GM13977 (cell line): ENCODE measurements around the gene IGF1R.

Experiments
- DNase-seq: peaks from one replicate; pipeline ENCODE4 v3.0.0; 2012; ENCODE audit warnings: low spot score
- in situ Hi-C: fragments of 300-500 bp; cut with MboI; formaldehyde crosslinking; loops from one replicate; pipeline ENCODE4 v1.12.0; 2022; ENCODE audit warnings: low sequenced_read_pairs, low pct_unique_long_range_greater_than_20kb, mixed read lengths, inconsistent platforms; ENCODE audit not compliant: unreplicated experiment
- TF ChIP-seq, protein P1 (sequence below): IDR thresholded peaks from 2 replicates; pipeline ENCODE4 v1.5.1; 2012; ENCODE audit warnings: mild to moderate bottlenecking, control low read depth; ENCODE audit not compliant: insufficient read depth; ENCODE audit errors: extremely low read depth, missing control alignments

The IGF1R gene

DNA sequence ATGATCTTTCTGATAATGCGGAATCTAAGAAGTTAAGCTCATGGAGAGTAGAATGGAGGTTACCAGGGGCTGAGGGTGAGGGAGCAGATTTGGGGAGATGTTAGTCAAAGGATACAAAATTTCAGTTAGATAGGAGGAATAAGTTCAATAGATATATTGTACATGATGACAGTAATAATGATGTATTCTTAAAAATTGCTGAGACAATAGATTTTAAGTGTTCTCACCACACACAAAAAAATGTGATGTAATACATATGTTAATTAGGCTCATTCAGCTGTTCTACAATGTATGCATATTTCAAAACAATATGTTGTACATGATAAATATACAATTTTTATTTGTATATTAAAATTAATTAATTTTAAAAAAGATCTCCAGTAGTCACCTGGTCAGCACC, 277.9 kb downstream of the IGF1R start:
- no peak for DNase-seq
- in situ Hi-C loops, result no loop called here
- TF ChIP-seq, protein P1, sequence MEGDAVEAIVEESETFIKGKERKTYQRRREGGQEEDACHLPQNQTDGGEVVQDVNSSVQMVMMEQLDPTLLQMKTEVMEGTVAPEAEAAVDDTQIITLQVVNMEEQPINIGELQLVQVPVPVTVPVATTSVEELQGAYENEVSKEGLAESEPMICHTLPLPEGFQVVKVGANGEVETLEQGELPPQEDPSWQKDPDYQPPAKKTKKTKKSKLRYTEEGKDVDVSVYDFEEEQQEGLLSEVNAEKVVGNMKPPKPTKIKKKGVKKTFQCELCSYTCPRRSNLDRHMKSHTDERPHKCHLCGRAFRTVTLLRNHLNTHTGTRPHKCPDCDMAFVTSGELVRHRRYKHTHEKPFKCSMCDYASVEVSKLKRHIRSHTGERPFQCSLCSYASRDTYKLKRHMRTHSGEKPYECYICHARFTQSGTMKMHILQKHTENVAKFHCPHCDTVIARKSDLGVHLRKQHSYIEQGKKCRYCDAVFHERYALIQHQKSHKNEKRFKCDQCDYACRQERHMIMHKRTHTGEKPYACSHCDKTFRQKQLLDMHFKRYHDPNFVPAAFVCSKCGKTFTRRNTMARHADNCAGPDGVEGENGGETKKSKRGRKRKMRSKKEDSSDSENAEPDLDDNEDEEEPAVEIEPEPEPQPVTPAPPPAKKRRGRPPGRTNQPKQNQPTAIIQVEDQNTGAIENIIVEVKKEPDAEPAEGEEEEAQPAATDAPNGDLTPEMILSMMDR, result no peak

DNA sequence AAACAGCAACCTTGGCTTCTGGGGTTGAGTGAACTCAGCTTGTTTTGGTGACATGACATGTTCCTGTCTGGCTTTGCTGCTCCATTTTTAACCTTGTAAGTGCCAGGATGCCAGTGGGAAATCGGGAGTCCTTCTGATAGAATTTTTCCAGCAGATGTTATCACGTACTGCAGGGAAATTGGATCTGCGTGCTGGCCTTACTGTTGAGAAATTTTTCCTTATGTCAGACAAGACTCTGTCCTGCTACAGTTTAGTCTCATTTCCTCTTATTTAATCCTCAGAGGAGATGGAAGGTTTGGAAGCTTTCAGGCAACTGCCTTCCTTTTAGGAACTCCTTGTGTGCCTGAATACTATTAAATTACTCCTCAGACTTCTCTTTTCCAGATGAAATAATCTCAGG, 278.7 kb downstream of the IGF1R start:
- TF ChIP-seq, protein P1, result no peak
- DNase-seq, result no peak
- in situ Hi-C loops, result no loop called here

DNA sequence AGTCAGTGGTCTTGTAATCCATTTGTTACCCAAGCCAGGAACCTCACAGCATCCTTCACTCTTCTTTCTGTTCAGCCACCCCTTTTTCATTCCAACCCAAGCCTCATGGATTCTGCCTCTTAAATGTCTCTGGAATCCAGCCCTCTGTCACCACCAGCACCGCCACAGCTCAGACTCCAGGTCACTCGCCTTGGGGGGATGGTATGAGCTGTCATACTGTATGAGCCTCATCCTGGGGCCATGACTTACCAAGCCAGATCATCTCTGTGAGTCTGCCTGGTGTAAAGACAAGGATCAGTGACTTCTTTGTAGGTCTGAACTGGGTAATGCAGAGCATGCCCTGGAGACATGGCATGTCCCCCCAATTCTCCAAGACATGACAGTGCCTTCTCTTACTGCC, 279.7 kb downstream of the IGF1R start:
- in situ Hi-C loops, result no loop called here

DNA sequence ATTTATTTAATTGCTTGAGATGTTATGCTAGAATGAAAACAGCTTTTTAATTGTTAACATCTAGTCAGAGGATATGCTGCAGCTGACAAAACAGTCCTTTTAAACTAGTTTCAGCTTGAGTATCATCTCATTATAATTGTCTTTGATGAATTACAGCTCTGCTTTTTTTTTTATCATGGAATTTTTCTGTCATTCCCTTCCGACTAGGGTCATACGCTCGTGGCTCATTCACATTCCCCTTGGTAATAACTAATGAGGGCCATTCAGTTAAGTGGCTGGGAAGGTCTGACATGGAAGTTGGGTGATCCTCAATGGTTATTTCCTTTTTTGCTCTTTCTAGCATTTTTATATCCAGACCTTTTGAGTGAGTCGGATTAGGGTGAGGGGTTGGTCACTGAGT, 282.2 kb downstream of the IGF1R start:
- in situ Hi-C loops, result no loop called here

More for the DNA sequence above, 279.7 kb downstream of the IGF1R start:
- TF ChIP-seq, protein P1, result no peak
- DNase-seq, result no peak

DNA sequence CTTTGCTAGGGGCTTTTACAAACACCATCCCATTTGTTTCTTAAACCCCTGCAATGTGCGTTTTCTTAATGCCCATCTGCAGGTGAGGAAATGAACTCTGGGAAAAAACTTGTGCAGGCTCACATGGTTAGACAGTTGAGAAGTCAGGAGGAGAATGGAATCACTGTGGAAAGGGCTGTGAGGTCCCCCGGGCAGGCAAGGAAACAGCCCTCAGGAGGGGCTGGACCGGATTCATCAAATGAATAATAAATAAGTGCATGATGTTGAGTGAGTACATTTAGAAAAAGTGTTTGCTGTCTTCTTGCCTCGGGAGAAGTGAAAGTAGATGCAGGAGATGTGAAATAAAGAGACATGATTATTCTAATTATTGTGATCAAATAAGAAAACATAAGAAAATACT, 282.7 kb downstream of the IGF1R start:
- TF ChIP-seq, protein P1, result no peak
- DNase-seq, result no peak
- in situ Hi-C loops, result no loop called here

More for the DNA sequence above, 282.2 kb downstream of the IGF1R start:
- DNase-seq, result no peak
- TF ChIP-seq, protein P1, result no peak

DNA sequence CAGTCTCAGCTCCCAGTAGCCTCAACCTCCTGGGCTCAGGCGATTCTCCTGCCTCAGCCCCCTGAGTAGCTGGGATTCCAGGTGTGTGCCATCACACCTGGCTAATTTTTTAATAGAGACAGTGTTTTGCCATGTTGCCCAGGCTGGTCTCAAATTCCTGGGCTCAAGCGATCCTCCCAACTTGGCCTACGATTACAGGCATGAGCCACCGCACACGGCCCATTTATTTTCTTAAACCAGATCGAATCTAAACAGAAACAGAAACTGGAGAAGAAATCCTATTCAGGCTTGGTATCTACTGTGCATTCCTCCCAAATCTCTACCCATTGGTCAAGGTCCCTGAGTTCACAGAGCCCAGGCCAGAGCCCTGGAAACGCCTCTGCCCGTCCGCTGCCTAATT, 285.1 kb downstream of the IGF1R start:
- no peak for DNase-seq
- in situ Hi-C loops, result no loop called here
- TF ChIP-seq, protein P1, result no peak

DNA sequence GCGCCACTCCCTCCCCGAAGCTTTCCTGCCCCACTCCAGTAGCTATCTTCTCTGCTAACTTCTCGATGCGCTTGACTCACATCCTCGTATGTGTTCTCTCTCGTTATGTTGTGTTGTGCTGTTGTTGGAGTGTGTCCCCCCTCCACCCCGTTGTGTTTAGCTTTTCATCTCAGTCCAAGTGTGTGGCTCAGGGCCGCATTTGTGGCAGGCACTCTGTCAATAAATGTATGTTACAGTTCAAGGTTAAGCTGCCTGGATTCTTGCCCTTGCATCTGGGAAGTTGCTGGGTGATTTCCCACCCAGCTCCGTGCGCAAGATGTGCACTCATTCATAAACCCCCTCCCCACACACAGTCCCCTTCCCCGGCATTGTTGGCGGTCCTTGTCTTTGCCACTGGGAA, 287.4 kb downstream of the IGF1R start:
- in situ Hi-C loops, result no loop called here
- no peak for DNase-seq

More for the DNA sequence above, 287.4 kb downstream of the IGF1R start:
- TF ChIP-seq, protein P1, result no peak
